Measurements from ENCODE around the gene ARFIP1. TPM values are rescaled to one million over a fixed set of nuclear protein-coding genes. Genes with fewer than 3 reads are reported as not detected.
"Not testable (repeated sequence)": the region's sequence is repeated elsewhere in the genome, so short reads cannot be mapped to it uniquely, and the experiment has no call there.

The ARFIP1 gene
- total and polyA plus RNA-seq, 2 donors (not counting 1 experiment from before 2014, with no cell fraction given), result 11.1 to 23.5 TPM

DNA sequence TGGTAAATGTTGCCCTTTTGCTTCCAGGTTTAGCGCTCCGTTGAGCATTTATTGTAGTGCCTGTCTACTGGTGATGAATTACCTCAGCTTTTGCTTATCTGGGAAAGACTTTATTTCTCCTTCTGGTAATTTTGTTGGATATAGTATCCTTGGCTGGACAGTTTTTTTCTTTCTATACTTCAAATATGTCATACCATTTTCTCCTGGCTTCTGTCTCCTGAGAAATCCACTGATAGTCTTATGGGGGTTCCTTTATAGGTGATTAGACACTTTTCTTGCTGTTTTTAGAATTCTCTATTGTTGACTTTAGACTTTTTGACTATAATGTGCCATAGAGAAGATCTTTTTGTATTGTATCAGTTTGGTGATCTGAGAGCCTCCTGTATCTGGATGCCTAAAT lies 73.5 kb downstream of the ARFIP1 start:
- H3K27me3 Mint-ChIP-seq, result no peaks in the 10 kb centered on the region
- POLR2A ChIA-PET, result no interaction called here
- H3K4me1 Mint-ChIP-seq, result peaks cover 24% of the 10 kb centered on the region
- Histone ChIP-seq H2AFZ (ENCODE audit: insufficient read depth, low read depth, low read length, poor library complexity, severe bottlenecking) (no peak overlapping the region), H3K4me2 (replicated peaks; ENCODE audit: low read depth, low read length, poor library complexity, severe bottlenecking) (no peak overlapping the region), H3K4me1 (ENCODE audit: control insufficient read depth in 2 of 2, insufficient read depth in 2 of 2, low read length in 2 of 2) (peaks cover 17 to 21% of the 10 kb centered on the region in 2 donors), H3K9ac (ENCODE audit: low read length) (no peak overlapping the region), H3K27ac (ENCODE audit: low read length in 2 of 2) (no peak overlapping the region), H3K79me2 (ENCODE audit: control insufficient read depth, insufficient read depth, low read length) (peaks cover 34% of the 10 kb centered on the region), H3K27me3 (replicated peaks in 1 of 4; ENCODE audit: control extremely low read depth in 1 of 4, control insufficient read depth in 3 of 4, insufficient read depth in 4 of 4, low read length in 3 of 4) (no peaks in the 10 kb centered on the region), H3K9me3 (ENCODE audit: control extremely low read depth in 1 of 3, control insufficient read depth in 2 of 3, insufficient read depth in 1 of 3, low read length in 2 of 3) (peaks cover 5 to 24% (median 23%) of the 10 kb centered on the region in 3 donors), H4K20me1 (ENCODE audit: control insufficient read depth, insufficient read depth, low read length, poor library complexity, severe bottlenecking) (peaks cover 9% of the 10 kb centered on the region), H3K36me3 (replicated peaks in 1 of 2; ENCODE audit: control extremely low read depth in 1 of 2, control insufficient read depth in 1 of 2, extremely low read depth in 1 of 2, insufficient read depth in 2 of 2, low read length in 1 of 2) (no peaks in the 10 kb centered on the region), H3K4me3 (ENCODE audit: control extremely low read depth in 1 of 5, extremely low read depth in 1 of 5, insufficient read depth in 1 of 5, low read depth in 2 of 5, low read length in 4 of 5) (no peak overlapping the region)
- ATAC-seq (ENCODE audit: low read depth) (no peak), DNase-seq (no peak)
- H3K9me3 Mint-ChIP-seq (ENCODE audit: insufficient read depth), result peaks cover 7% of the 10 kb centered on the region
- no peak overlapping the region for H3K4me3 Mint-ChIP-seq
- intact Hi-C loops (cut with micrococcal nuclease), result no loop called here
- TF ChIP-seq, protein P1, sequence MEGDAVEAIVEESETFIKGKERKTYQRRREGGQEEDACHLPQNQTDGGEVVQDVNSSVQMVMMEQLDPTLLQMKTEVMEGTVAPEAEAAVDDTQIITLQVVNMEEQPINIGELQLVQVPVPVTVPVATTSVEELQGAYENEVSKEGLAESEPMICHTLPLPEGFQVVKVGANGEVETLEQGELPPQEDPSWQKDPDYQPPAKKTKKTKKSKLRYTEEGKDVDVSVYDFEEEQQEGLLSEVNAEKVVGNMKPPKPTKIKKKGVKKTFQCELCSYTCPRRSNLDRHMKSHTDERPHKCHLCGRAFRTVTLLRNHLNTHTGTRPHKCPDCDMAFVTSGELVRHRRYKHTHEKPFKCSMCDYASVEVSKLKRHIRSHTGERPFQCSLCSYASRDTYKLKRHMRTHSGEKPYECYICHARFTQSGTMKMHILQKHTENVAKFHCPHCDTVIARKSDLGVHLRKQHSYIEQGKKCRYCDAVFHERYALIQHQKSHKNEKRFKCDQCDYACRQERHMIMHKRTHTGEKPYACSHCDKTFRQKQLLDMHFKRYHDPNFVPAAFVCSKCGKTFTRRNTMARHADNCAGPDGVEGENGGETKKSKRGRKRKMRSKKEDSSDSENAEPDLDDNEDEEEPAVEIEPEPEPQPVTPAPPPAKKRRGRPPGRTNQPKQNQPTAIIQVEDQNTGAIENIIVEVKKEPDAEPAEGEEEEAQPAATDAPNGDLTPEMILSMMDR (IDR thresholded peaks at IDR 0.05), result no peak
- no peak for TF ChIP-seq EZH2 (IDR thresholded peaks at IDR 0.05; ENCODE audit: borderline replicate concordance, insufficient read depth, low read depth, low read length, poor library complexity, severe bottlenecking)
- no peak overlapping the region for H3K27ac Mint-ChIP-seq
- 100% methylated on average over 2 of the region's 2 CpGs for WGBS (ENCODE audit: insufficient coverage)
- CTCF ChIA-PET, result interaction anchor here (7.4 kb wide), 1 partner anchor 230 kb away, joined by 167 read pairs; no protein-coding TSS in a partner anchor

- ATAC-seq (ENCODE audit: low read depth); intact Hi-C loops (cut with micrococcal nuclease); H2AFZ ChIP-seq (ENCODE audit: insufficient read depth, low read depth, low read length, poor library complexity, severe bottlenecking); H3K4me3 ChIP-seq (ENCODE audit: control extremely low read depth in 1 of 5, extremely low read depth in 1 of 5, insufficient read depth in 1 of 5, low read depth in 2 of 5, low read length in 4 of 5); H3K27ac Mint-ChIP-seq; H3K4me2 ChIP-seq (replicated peaks; ENCODE audit: low read depth, low read length, poor library complexity, severe bottlenecking); H3K4me3 Mint-ChIP-seq; H3K27me3 Mint-ChIP-seq; H4K20me1 ChIP-seq (ENCODE audit: control insufficient read depth, insufficient read depth, low read length, poor library complexity, severe bottlenecking); H3K27me3 ChIP-seq (replicated peaks in 1 of 4; ENCODE audit: control extremely low read depth in 1 of 4, control insufficient read depth in 3 of 4, insufficient read depth in 4 of 4, low read length in 3 of 4); CTCF ChIA-PET; DNase-seq; POLR2A ChIA-PET; H3K9me3 Mint-ChIP-seq (ENCODE audit: insufficient read depth); H3K36me3 ChIP-seq (replicated peaks in 1 of 2; ENCODE audit: control extremely low read depth in 1 of 2, control insufficient read depth in 1 of 2, extremely low read depth in 1 of 2, insufficient read depth in 2 of 2, low read length in 1 of 2); H3K9ac ChIP-seq (ENCODE audit: low read length); H3K27ac ChIP-seq (ENCODE audit: low read length in 2 of 2): not testable (repeated sequence)
- Histone ChIP-seq H3K9me3 (ENCODE audit: control extremely low read depth in 1 of 3, control insufficient read depth in 2 of 3, insufficient read depth in 1 of 3, low read length in 2 of 3) (peaks cover 5 to 24% (median 23%) of the 10 kb centered on the region in 3 donors), H3K79me2 (ENCODE audit: control insufficient read depth, insufficient read depth, low read length) (peaks cover 39% of the 10 kb centered on the region), H3K4me1 (ENCODE audit: control insufficient read depth in 2 of 2, insufficient read depth in 2 of 2, low read length in 2 of 2) (peaks cover 17 to 21% of the 10 kb centered on the region in 2 donors)
- H3K4me1 Mint-ChIP-seq, result peaks cover 21% of the 10 kb centered on the region
- WGBS (ENCODE audit: insufficient coverage), result 100% methylated on average over 2 of the region's 5 CpGs
Observed at GRCh38 chr4:152854016-152854415, 74.3 kb downstream of the ARFIP1 start.
